ENCODE data around the gene B4GALNT3. TPM values are rescaled to one million over a fixed set of nuclear protein-coding genes. Genes with fewer than 3 reads are reported as not detected.

The B4GALNT3 gene
- total RNA-seq, 2 donors from 2014 or later, result 3.5 to 4.7 TPM

DNA sequence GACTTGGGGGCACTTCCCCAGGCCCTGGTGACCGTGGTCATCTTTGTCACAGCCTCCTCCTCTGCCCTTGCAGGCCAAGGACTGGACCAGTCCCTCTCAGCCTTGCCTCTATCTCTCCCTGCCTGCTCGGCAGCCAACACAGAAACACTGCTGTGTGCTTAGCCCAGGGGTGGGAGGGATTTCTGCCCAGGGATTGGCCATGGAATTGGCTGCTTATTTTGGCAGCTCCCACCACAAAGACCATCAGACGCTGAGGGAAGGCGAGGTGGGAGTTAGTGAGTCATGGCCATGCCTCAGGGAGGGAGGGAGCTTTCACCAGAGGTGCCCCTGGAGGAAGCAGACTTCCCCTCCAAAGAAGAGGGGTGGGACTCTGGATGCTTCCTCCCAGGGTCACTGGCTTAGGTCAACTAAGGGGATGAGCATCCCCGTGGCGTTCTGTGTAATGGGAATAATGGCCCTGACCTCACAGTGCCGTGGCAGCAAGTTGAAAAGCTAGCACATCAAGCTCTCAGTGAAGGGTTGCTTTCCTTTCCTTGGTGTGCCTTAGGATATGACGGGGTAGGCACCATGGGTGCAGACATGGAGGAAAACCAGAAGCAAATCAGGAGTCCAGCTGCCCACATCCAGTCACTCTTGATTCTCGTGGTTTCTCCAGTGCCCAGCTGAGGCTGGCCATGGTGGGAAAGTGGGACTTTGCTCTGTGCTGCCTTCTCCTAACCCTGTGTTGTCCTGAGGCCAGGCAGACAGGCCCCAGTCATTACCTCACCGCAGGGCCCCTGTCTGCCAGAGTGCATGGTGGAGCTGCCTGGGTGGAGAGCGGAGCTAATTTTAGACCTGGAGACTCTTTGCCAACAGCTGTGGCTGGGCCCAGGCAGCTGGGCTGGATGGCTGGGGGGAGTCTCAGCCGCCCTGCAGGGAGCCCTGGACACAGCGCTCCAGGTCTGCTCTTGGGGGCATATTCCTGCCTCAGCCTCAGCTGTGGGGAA lies 21.4 kb downstream of the B4GALNT3 start:
- H3K36me3 Mint-ChIP-seq (ENCODE audit: low read depth), result no peaks in the 10 kb centered on the region
- H3K27ac Mint-ChIP-seq, result no peak overlapping the region
- peaks cover 4% of the 10 kb centered on the region for H3K4me1 Mint-ChIP-seq
- no peaks in the 10 kb centered on the region for H3K9me3 Mint-ChIP-seq
- H3K4me3 Mint-ChIP-seq, result no peak overlapping the region
- ATAC-seq (replicated peaks), result no peak
- peaks cover 19% of the 10 kb centered on the region for H3K27me3 Mint-ChIP-seq

DNA sequence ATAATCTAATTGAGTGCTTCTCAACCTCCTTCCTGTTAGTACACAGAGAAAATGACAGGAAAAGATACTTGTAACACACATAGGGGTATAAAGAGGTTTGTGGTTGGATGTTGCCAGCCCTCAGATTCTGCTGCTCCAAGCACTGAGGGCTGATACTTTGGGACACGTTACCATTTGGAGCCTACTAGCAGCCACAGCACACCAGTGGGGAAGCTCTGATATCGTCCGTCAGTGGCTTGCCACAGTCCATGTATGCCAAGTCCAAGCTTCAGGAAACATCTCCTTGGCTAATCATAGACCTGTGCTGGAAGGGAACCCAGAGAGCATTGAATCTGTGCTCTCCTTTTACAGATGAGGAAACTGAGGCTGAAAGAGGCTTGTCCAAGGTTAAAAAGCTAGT lies 22.3 kb downstream of the B4GALNT3 start:
- no peaks in the 10 kb centered on the region for H3K9me3 Mint-ChIP-seq
- no peaks in the 10 kb centered on the region for H3K36me3 Mint-ChIP-seq (ENCODE audit: low read depth)
- H3K27ac Mint-ChIP-seq, result no peak overlapping the region
- peaks cover 4% of the 10 kb centered on the region for H3K4me1 Mint-ChIP-seq
- H3K4me3 Mint-ChIP-seq, result no peak overlapping the region
- ATAC-seq (replicated peaks), result no peak
- H3K27me3 Mint-ChIP-seq, result peaks cover 19% of the 10 kb centered on the region

DNA sequence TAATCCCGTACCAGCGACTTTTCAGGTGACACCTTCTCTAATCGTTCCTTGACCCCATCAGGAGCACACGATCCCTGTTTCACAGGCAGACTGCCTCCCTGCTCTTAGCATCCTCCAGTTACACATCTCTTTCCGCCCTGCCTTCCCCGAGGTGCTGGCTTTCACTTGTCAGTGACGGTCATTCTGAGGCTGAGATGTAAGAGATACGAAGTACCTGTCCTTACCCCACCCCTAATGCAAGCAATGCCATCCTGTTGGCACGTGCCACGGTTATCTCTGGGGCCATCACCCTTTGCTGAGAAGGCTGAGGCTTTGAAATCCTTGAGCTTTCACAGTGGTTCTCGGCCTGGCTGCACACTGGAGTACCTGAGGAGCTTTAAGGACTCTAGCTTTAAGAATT lies 24.4 kb downstream of the B4GALNT3 start:
- Mint-ChIP-seq H3K9me3 (peaks cover 2% of the 10 kb centered on the region), H3K27ac (no peak overlapping the region), H3K27me3 (peaks cover 21% of the 10 kb centered on the region), H3K36me3 (ENCODE audit: low read depth) (no peaks in the 10 kb centered on the region), H3K4me3 (no peak overlapping the region), H3K4me1 (peaks cover 4% of the 10 kb centered on the region)
- ATAC-seq (replicated peaks), result no peak

DNA sequence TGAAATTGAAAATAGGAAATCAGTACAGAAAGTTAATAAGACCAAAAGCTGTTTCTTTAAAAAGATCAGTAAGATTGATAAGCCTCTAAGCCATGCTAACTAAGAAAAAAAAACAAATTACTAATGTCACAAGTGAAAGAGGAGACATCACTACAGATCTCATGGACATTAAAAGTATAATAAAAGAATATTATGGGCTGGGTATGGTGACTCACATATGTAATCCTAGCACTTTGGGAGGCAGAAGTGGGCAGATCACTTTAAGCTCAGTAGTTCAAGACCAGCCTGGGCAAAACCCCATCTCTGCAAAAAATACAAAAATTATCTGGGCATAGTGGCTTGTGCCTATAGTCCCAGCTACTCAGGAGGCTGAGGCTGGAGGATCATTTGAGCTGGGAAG lies 30.5 kb downstream of the B4GALNT3 start:
- no peak for ATAC-seq (replicated peaks)
- Mint-ChIP-seq H3K9me3 (peaks cover 5% of the 10 kb centered on the region), H3K27me3 (peaks cover 3% of the 10 kb centered on the region), H3K4me1 (no peaks in the 10 kb centered on the region), H3K27ac (no peak overlapping the region), H3K4me3 (no peak overlapping the region), H3K36me3 (ENCODE audit: low read depth) (no peaks in the 10 kb centered on the region)

DNA sequence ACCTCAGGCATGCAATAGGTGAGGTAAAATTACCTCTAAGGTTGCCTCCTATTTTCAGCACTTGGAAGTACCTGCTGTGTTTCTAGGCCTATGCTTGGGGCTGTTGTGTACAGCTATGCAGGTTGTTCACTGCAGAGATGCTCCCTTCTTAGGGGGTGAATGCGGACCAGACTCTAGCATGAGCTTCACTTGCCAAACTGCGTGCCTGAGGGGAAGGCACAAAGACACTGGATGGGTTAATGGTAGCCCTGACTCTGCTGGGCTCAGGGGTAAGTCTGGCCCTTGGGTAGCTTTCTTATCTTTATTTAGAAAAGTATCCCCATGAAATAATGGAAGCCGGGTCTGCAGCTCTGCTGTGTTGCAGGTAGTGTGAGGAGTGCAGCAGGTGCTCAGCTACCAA lies 35.7 kb downstream of the B4GALNT3 start:
- no peaks in the 10 kb centered on the region for H3K27me3 Mint-ChIP-seq
- H3K4me3 Mint-ChIP-seq, result no peak overlapping the region
- no peaks in the 10 kb centered on the region for H3K36me3 Mint-ChIP-seq (ENCODE audit: low read depth)
- no peaks in the 10 kb centered on the region for H3K9me3 Mint-ChIP-seq
- H3K4me1 Mint-ChIP-seq, result peaks cover 5% of the 10 kb centered on the region
- H3K27ac Mint-ChIP-seq, result no peak overlapping the region
- no peak for ATAC-seq (replicated peaks)

DNA sequence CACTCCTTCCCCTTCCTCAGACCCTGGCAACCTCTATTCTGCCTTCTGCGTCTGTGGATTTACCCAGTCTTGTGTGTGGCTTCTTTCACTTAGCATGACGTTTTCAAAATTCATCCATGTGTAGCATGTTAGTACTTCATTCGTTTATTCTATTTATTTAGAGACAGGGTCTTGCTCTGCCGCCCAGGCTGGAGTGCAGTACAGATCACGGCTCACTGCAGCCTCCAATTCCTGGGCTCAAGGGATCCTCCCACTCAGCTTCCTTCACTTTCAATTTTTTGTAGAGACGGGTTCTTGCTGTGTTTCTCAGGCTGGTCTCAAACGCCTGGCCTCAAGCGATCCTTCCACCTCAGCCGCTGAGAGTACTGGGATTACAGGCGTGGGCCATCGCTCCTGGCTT lies 37.0 kb downstream of the B4GALNT3 start:
- no peak overlapping the region for H3K27ac Mint-ChIP-seq
- H3K36me3 Mint-ChIP-seq (ENCODE audit: low read depth), result no peaks in the 10 kb centered on the region
- H3K4me1 Mint-ChIP-seq, result peaks cover 5% of the 10 kb centered on the region
- no peak overlapping the region for H3K4me3 Mint-ChIP-seq
- no peak for ATAC-seq (replicated peaks)
- no peaks in the 10 kb centered on the region for H3K9me3 Mint-ChIP-seq
- H3K27me3 Mint-ChIP-seq, result no peaks in the 10 kb centered on the region

DNA sequence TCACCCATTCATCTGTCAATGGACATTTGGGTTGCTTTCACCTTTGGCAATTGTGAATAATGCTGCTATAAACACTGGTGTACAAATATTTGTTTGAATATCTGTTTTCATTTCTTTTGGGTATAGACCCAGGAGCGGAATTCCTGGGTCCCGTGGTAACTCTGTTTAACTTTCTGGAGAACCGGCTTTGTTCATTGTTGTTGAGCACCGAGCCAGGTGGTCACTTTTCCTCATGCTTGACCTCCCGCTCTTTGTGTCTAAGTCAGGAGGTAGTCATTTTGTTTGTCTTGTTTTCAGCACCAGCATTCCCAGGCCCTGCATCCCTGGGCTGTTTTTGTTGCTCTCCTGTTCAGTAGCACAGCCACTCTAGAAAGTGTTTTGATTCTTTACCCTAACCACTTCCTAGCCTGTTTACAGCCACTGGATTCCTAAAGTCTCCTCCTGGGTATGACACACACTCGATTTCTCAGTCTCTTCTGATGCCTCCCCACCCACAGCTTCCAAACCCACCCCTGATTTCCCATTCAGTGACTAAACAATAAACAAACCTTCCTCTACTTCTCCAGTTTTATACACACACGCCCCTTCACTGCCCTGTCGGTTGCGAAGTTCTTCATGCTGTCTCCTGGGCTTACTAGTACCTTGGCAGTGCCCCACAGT lies 37.9 kb downstream of the B4GALNT3 start:
- ATAC-seq (replicated peaks), result no peak
- H3K9me3 Mint-ChIP-seq, result no peaks in the 10 kb centered on the region
- H3K4me1 Mint-ChIP-seq, result peaks cover 5% of the 10 kb centered on the region
- no peaks in the 10 kb centered on the region for H3K36me3 Mint-ChIP-seq (ENCODE audit: low read depth)
- no peak overlapping the region for H3K27ac Mint-ChIP-seq
- no peaks in the 10 kb centered on the region for H3K27me3 Mint-ChIP-seq
- no peak overlapping the region for H3K4me3 Mint-ChIP-seq

DNA sequence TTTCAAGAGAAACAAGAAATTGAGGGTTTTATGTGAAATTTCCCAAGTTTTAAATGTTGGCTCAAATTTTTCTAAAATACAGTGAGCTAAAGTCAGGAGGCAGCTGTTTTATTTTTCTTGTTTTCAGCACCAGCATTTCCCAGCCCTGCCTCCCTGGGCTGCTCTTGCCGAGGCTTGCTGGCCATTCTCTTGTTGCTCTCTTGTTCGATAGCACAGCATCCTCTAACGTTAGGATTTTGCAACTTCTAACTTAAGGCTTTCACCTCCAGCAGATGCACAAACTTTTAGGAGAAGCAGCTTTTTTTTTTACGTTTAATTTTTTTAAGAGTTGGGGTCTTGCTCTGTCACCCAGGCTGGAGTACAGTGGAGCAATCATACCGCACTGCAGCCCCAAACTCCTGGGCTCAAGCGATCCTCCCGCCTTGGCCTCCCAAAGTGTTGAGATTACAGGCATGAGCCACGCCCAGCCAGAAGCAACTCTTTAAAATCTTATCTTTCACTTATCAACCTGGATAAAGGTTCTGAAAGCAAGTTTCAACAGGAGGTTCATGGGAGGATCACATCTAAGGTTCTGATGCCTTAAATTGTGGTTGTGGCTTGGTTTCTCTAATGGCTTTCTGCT lies 40.2 kb downstream of the B4GALNT3 start:
- Mint-ChIP-seq H3K4me1 (peaks cover 5% of the 10 kb centered on the region), H3K9me3 (no peaks in the 10 kb centered on the region), H3K36me3 (ENCODE audit: low read depth) (no peaks in the 10 kb centered on the region), H3K27me3 (no peaks in the 10 kb centered on the region), H3K4me3 (no peak overlapping the region), H3K27ac (no peak overlapping the region)
- ATAC-seq (replicated peaks), result no peak

DNA sequence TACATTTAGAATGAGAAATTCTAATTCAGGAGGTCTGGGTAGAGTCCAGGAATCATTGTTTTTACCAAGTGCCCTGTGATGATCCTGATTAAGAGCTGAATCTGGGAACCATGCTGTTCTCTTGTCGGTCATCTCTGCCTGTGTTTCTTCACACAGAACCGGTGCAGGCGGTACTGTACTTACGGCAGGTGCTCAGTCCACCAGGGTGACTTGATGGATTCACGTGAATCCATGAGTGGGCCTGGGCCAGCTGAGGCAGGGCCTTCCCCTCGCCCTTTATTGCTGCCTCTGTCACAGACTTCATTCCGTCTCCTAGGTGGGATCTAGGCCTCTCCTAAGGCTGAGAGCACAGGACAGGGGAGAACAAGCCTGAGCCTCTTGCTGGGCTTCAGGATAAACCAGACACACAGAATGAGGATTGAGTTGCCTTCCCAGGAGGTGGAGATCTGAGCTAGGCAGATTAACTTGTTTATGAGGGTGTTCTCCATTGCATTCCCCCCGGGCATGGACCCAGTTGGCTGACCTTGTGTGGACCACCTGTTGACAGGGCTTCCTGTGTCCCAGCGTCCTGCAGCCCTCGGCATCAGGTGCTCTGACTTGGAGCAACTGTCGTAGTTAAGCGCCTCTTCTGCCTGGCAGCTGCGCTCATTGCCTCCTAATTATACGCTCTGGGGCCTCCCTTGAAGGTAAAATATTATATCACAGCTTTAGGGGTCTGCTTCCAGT lies 42.1 kb downstream of the B4GALNT3 start:
- no peaks in the 10 kb centered on the region for H3K9me3 Mint-ChIP-seq
- H3K27ac Mint-ChIP-seq, result no peak overlapping the region
- no peak for ATAC-seq (replicated peaks)
- no peaks in the 10 kb centered on the region for H3K27me3 Mint-ChIP-seq
- H3K36me3 Mint-ChIP-seq (ENCODE audit: low read depth), result no peaks in the 10 kb centered on the region
- no peak overlapping the region for H3K4me3 Mint-ChIP-seq
- peaks cover 5% of the 10 kb centered on the region for H3K4me1 Mint-ChIP-seq

DNA sequence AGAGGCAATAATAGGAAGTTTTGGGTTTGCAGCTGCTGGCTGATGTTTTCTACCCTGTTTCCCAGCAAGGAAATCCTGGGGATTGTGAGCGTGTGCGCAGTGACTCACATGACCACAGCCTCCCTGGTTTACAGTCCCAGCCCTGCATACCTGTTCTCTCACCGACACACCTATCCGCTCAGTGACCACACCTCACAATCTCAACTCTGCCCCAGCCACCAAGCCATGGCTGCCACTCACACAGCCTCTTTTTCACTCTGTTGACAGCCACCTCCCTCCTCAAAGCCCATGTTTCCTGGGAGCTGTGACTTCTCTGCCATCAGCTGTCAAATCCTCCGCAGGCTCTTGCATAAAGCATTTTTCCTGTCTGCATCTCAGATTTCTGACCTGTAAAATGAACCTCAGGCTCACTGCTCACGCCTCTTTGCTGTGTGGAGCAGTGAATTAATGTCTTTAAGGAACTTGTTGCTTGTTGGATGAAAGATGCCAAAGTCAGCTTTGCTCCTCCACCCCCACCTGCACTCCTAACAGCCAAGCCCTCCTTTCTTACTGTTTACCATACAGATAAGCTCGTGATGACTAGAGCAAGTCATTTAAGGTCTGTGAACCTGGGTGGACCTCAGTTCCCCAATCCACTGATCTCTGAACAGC lies 43.5 kb downstream of the B4GALNT3 start:
- Mint-ChIP-seq H3K9me3 (no peaks in the 10 kb centered on the region), H3K27me3 (no peaks in the 10 kb centered on the region), H3K4me1 (no peaks in the 10 kb centered on the region), H3K27ac (no peak overlapping the region), H3K4me3 (no peak overlapping the region), H3K36me3 (ENCODE audit: low read depth) (no peaks in the 10 kb centered on the region)
- no peak for ATAC-seq (replicated peaks)

DNA sequence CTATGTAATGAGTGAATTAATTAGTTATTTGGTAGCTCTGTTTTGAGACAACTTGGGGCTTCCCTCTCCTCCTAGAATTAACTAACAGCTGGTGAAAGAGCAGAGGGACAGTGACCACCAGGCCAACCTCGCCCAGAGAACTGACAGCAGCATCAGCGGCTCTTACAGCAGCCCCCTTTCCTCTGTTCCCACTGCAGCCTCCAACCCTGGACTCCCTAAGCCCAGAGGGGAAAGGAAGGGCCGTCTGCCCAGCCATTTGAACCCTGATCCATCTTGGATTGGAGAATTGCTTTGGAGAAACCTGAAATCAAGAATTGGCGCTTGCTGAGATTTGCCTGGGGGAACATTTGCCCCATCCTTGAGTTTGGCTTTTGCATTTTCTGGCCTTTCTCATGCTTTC lies 45.5 kb downstream of the B4GALNT3 start:
- no peaks in the 10 kb centered on the region for H3K36me3 Mint-ChIP-seq (ENCODE audit: low read depth)
- H3K27me3 Mint-ChIP-seq, result no peaks in the 10 kb centered on the region
- no peak overlapping the region for H3K27ac Mint-ChIP-seq
- no peaks in the 10 kb centered on the region for H3K4me1 Mint-ChIP-seq
- no peak for ATAC-seq (replicated peaks)
- H3K4me3 Mint-ChIP-seq, result no peak overlapping the region
- H3K9me3 Mint-ChIP-seq, result no peaks in the 10 kb centered on the region

DNA sequence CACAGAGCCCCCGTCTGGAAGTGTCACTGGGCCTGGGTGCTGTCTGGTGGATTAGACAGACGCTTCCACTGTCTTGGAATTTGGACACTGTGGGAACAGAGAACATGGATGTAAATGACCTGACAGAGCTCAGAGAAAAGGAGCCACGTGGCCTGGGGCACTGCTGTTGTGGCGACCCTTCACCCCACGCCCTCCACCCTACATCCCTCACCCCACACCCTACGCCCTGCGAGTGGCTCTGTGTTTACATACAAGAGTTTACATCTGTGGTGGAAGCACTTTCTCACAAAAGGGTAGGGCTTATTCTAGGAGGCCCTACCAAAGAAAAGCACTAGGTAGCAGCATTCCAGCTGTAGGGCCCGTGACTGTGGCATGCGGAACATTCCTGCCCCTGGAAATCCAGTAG lies 47.7 kb downstream of the B4GALNT3 start:
- H3K36me3 Mint-ChIP-seq (ENCODE audit: low read depth), result no peaks in the 10 kb centered on the region
- H3K27ac Mint-ChIP-seq, result no peak overlapping the region
- no peaks in the 10 kb centered on the region for H3K4me1 Mint-ChIP-seq
- no peaks in the 10 kb centered on the region for H3K9me3 Mint-ChIP-seq
- H3K4me3 Mint-ChIP-seq, result no peak overlapping the region
- no peaks in the 10 kb centered on the region for H3K27me3 Mint-ChIP-seq
- no peak for ATAC-seq (replicated peaks)

DNA sequence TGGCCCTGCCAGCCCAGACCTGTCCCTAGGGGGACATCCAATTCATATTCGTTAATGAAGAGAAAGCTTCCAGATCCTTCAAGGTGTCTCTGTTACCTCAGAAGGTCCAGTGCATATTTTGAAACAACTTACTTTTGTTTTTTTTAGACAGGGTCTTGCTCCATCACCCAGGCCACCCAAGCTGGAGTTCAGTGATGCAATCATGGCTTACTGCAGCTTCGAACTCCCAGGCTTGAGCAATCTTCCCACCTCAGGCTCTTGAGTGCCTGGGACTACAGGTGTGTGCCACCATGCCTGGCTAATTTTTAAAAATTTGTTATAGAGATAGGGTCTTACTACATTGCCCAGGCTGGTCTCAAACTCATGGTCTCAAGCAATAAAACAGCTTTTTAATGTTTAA lies 48.4 kb downstream of the B4GALNT3 start:
- Mint-ChIP-seq H3K27me3 (no peaks in the 10 kb centered on the region), H3K4me3 (no peak overlapping the region), H3K36me3 (ENCODE audit: low read depth) (no peaks in the 10 kb centered on the region), H3K27ac (no peak overlapping the region), H3K9me3 (no peaks in the 10 kb centered on the region), H3K4me1 (no peaks in the 10 kb centered on the region)
- no peak for ATAC-seq (replicated peaks)

DNA sequence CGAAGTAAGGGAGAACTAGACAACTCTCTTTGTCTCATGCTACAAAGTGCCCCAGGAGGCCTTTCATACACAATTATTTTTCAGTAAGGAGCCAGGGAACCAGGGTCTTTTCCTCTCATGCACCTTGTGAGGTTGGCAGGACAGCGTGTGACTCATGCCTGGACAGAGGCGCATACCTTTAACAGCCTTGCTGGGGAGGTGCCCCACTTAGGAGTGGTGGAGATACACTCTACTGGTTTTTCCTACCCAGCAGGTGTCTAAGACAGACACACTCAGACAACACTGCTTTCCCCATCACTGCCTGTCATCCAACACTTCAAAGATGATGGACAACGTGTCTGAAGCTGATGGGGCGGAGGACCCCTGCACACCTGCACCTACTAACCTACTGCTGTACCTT lies 49.1 kb downstream of the B4GALNT3 start:
- H3K27ac Mint-ChIP-seq, result no peak overlapping the region
- no peak for ATAC-seq (replicated peaks)
- no peaks in the 10 kb centered on the region for H3K27me3 Mint-ChIP-seq
- H3K4me1 Mint-ChIP-seq, result no peaks in the 10 kb centered on the region
- H3K36me3 Mint-ChIP-seq (ENCODE audit: low read depth), result no peaks in the 10 kb centered on the region
- no peak overlapping the region for H3K4me3 Mint-ChIP-seq
- no peaks in the 10 kb centered on the region for H3K9me3 Mint-ChIP-seq
